ENCODE data around the gene DLX4. TPM values are rescaled to one million over a fixed set of nuclear protein-coding genes. Genes with fewer than 3 reads are reported as not detected.

Gene DLX4
- total and polyA plus RNA-seq, 8 donors, result 0.76 to 2.6 (median 1.5) TPM

- no peak for DNase-seq
- intact Hi-C loops (cut with DNase I), result no loop called here
- H3K27ac ChIP-seq, result no peak overlapping the region
- H3K36me3 ChIP-seq, result no peaks in the 10 kb centered on the region
- no peak for TF ChIP-seq CTCF (IDR thresholded peaks at IDR 0.05)
- ATAC-seq, result no peak
- H3K4me1 ChIP-seq, result no peaks in the 10 kb centered on the region
- H3K27me3 ChIP-seq, result peaks cover 0 to 97% of the 10 kb centered on the region in 2 donors
- no peak overlapping the region for H3K4me3 ChIP-seq
- no peaks in the 10 kb centered on the region for H3K9me3 ChIP-seq
Measured at GRCh38 chr17:49979748-49980479, 10.9 kb downstream of the DLX4 start.

GRCh38 chr17:49980703-49981197 lies 11.8 kb downstream of the DLX4 start:
- H3K36me3 ChIP-seq, result no peaks in the 10 kb centered on the region
- no peaks in the 10 kb centered on the region for H3K9me3 ChIP-seq
- intact Hi-C loops (cut with DNase I), result no loop called here
- TF ChIP-seq CTCF (IDR thresholded peaks at IDR 0.05), result no peak
- ATAC-seq (no peak), DNase-seq (no peak)
- no peaks in the 10 kb centered on the region for H3K4me1 ChIP-seq
- H3K27me3 ChIP-seq, result peaks cover 0 to 97% of the 10 kb centered on the region in 2 donors
- no peak overlapping the region for H3K27ac ChIP-seq
- no peak overlapping the region for H3K4me3 ChIP-seq

GRCh38 chr17:49984283-49984682 lies 15.3 kb downstream of the DLX4 start:
- no peak overlapping the region for H3K4me3 ChIP-seq
- H3K4me1 ChIP-seq, result no peaks in the 10 kb centered on the region
- ATAC-seq, result no peak
- peaks cover 11 to 95% of the 10 kb centered on the region in 2 donors for H3K27me3 ChIP-seq
- intact Hi-C loops (cut with DNase I), result no loop called here
- no peaks in the 10 kb centered on the region for H3K9me3 ChIP-seq
- DNase-seq, result no peak
- H3K36me3 ChIP-seq, result no peaks in the 10 kb centered on the region
- H3K27ac ChIP-seq, result no peak overlapping the region
- TF ChIP-seq CTCF (IDR thresholded peaks at IDR 0.05), result no peak

- ATAC-seq (no peak), DNase-seq (no peak)
- Histone ChIP-seq H3K4me3 (no peak overlapping the region), H3K4me1 (no peaks in the 10 kb centered on the region), H3K27me3 (peaks cover 11 to 95% of the 10 kb centered on the region in 2 donors), H3K36me3 (no peaks in the 10 kb centered on the region), H3K27ac (no peak overlapping the region), H3K9me3 (no peaks in the 10 kb centered on the region)
- intact Hi-C loops (cut with DNase I), result no loop called here
- TF ChIP-seq CTCF (IDR thresholded peaks at IDR 0.05), result no peak
Measured at GRCh38 chr17:49984776-49985175, 15.8 kb downstream of the DLX4 start.

GRCh38 chr17:49985310-49985990 lies 16.5 kb downstream of the DLX4 start:
- H3K4me3 ChIP-seq, result no peak overlapping the region
- peaks cover 11 to 95% of the 10 kb centered on the region in 2 donors for H3K27me3 ChIP-seq
- ATAC-seq (no peak), DNase-seq (no peak)
- H3K27ac ChIP-seq, result no peak overlapping the region
- no peak for TF ChIP-seq CTCF (IDR thresholded peaks at IDR 0.05)
- H3K9me3 ChIP-seq, result no peaks in the 10 kb centered on the region
- intact Hi-C loops (cut with DNase I), result no loop called here
- H3K4me1 ChIP-seq, result no peaks in the 10 kb centered on the region
- H3K36me3 ChIP-seq, result no peaks in the 10 kb centered on the region

Data from left lung (tissue), 10 donors.